Left ventricle myocardium superior (tissue), 1 donor: ENCODE data around the gene OR10J4. TPM values are rescaled to one million over a fixed set of nuclear protein-coding genes. Genes with fewer than 3 reads are reported as not detected.

Experiments used
- ATAC-seq: fragments of 200-7000 bp; cut with Tn5 transposase; one replicate; pipeline ENCODE4 v1.9.1; 2020; ENCODE audit warnings: mild to moderate bottlenecking, moderate library complexity
- DNase-seq: peaks from one replicate; pipeline ENCODE4 v3.0.0-alpha.2; 2020
- intact Hi-C: fragments of 100-400 bp; cut with micrococcal nuclease; formaldehyde crosslinking; loops from one replicate; pipeline ENCODE4 v1.11.0; 2022
- total RNA-seq: library from RNA; stranded (reverse); fragmentation: NEBNext Ultra II Directional; extraction: Animal tissue kit (Norgen Biotek cat#: 25700); gene quantifications from one replicate; pipeline ENCODE4 v1.2.1, GENCODE V29; 2021
- donor health status: DM: no; HTN: yes; CAD: no; lungs with severe emphysema.

The OR10J4 gene
- total RNA-seq, 1 donor from 2014 or later = not detected

- no peak for ATAC-seq
- no peak for DNase-seq
- intact Hi-C loops = no loop called here
Measured at GRCh38 chr1:159474926-159475325, 42.9 kb downstream of the OR10J4 start.

Other genes starting within 250 kb of the OR10J4 start
- 15.9 TPM for gene ACKR1, start 227.3 kb upstream of the OR10J4 start, total RNA-seq
- 2.0 TPM for gene FCER1A, start 129.9 kb upstream of the OR10J4 start, total RNA-seq
- gene OR10J1, start 7.5 kb downstream of the OR10J4 start, total RNA-seq = not detected
- not detected for gene OR10J5, start 103.8 kb downstream of the OR10J4 start, total RNA-seq
- not detected for gene APCS, start 155.6 kb downstream of the OR10J4 start, total RNA-seq